Skeletal muscle cell (primary cell): ENCODE data around the gene C14orf132.
A peak's percentile ranks its signal among the peaks of the same experiment; 100 is the strongest.

ENCODE experiments used
- DNase-seq: peaks from one replicate; pipeline ENCODE4 v3.0.0-alpha.2; 2010; ENCODE audit warnings: low read depth
- H3K4me3 ChIP-seq: 2 replicates; pipeline ENCODE4 v1.5.1; 2011; ENCODE audit warnings: low read depth, mild to moderate bottlenecking, control low read depth, low read length, moderate library complexity

The C14orf132 gene

GRCh38 chr14:96094211-96094610 lies 55.0 kb downstream of the C14orf132 start:
- no peak for DNase-seq
- no peak overlapping the region for H3K4me3 ChIP-seq

GRCh38 chr14:96094656-96095055 lies 55.5 kb downstream of the C14orf132 start:
- H3K4me3 ChIP-seq: no peak overlapping the region

GRCh38 chr14:96095058-96095457 lies 55.9 kb downstream of the C14orf132 start:
- no peak overlapping the region for H3K4me3 ChIP-seq
- DNase-seq: no peak

More at GRCh38 chr14:96094656-96095055, 55.5 kb downstream of the C14orf132 start:
- DNase-seq: no peak

GRCh38 chr14:96095581-96096476 lies 56.7 kb downstream of the C14orf132 start:
- H3K4me3 ChIP-seq: no peak overlapping the region
- peak; percentile 73 for DNase-seq

- no peak overlapping the region for H3K4me3 ChIP-seq
- DNase-seq: no peak
Measured at GRCh38 chr14:96096639-96097610, 57.8 kb downstream of the C14orf132 start.

- H3K4me3 ChIP-seq: no peak overlapping the region
- no peak for DNase-seq
Measured at GRCh38 chr14:96097752-96098151, 58.6 kb downstream of the C14orf132 start.

GRCh38 chr14:96098309-96098998 lies 59.3 kb downstream of the C14orf132 start:
- no peak overlapping the region for H3K4me3 ChIP-seq
- no peak for DNase-seq

- no peak for DNase-seq
- no peak overlapping the region for H3K4me3 ChIP-seq
Measured at GRCh38 chr14:96098999-96099335, 59.8 kb downstream of the C14orf132 start.

- DNase-seq: no peak
- H3K4me3 ChIP-seq: no peak overlapping the region
Measured at GRCh38 chr14:96100161-96101064, 61.3 kb downstream of the C14orf132 start.

- no peak overlapping the region for H3K4me3 ChIP-seq
- DNase-seq: no peak
Measured at GRCh38 chr14:96102081-96102856, 63.1 kb downstream of the C14orf132 start.

GRCh38 chr14:96103075-96103474 lies 63.9 kb downstream of the C14orf132 start:
- H3K4me3 ChIP-seq: no peak overlapping the region
- no peak for DNase-seq

- DNase-seq: no peak
- H3K4me3 ChIP-seq: no peak overlapping the region
Measured at GRCh38 chr14:96103560-96104460, 64.6 kb downstream of the C14orf132 start.

GRCh38 chr14:96104469-96105057 lies 65.4 kb downstream of the C14orf132 start:
- no peak overlapping the region for H3K4me3 ChIP-seq
- DNase-seq: peak; percentile 95

GRCh38 chr14:96105089-96105925 lies 66.1 kb downstream of the C14orf132 start:
- no peak for DNase-seq
- H3K4me3 ChIP-seq: no peak overlapping the region

- H3K4me3 ChIP-seq: no peak overlapping the region
- DNase-seq: no peak
Measured at GRCh38 chr14:96105926-96106441, 66.8 kb downstream of the C14orf132 start.

GRCh38 chr14:96106891-96107290 lies 67.7 kb downstream of the C14orf132 start:
- no peak overlapping the region for H3K4me3 ChIP-seq
- no peak for DNase-seq
